Esophagus squamous epithelium (tissue), 4 donors: ENCODE measurements around the gene TOP2A.

Experiments
- CTCF ChIP-seq, 6 experiments: fragments of 450-650 bp in 4 of 6; fragments of 200-600 bp in 2 of 6; sonication (generic) in 2 of 6; IDR thresholded peaks; one replicate each; pipeline ENCODE4 v1.5.1; 2016 to 2019; ENCODE audit warnings: antibody characterized with exemption in 6 of 6, mild to moderate bottlenecking in 4 of 6, moderate library complexity in 4 of 6
- POLR2A ChIP-seq, 4 donors: fragments of 450-650 bp; IDR thresholded peaks; one replicate each; pipeline ENCODE4 v1.6.1; 2017; ENCODE audit warnings: antibody characterized with exemption in 4 of 4, mild to moderate bottlenecking in 4 of 4, moderate library complexity in 3 of 4

GRCh38 chr17:40354221-40355122 is 63.2 kb downstream of the TOP2A start:
- TF ChIP-seq CTCF (IDR thresholded peaks at IDR 0.05) (no peak), POLR2A (IDR thresholded peaks at IDR 0.05) (no peak)
